HEK293T (cell line): ENCODE data around the gene COL23A1.

Experiments used
- CTCF ChIA-PET: fragments of 350-600 bp; formaldehyde crosslinking; extraction: SDS; loops from one replicate; lab custom pipeline; 2021; ENCODE audit warnings: antibody characterized with exemption, inconsistent platforms; lab: Yijun Ruan, JAX
- POLR2A ChIA-PET: fragments of 350-600 bp; formaldehyde crosslinking; extraction: SDS; loops from one replicate; lab custom pipeline; 2020; ENCODE audit warnings: antibody characterized with exemption, inconsistent platforms; lab: Yijun Ruan, JAX
- DNase-seq: peaks from one replicate; pipeline ENCODE4 v3.0.0; 2012; ENCODE audit warnings: mixed read lengths; ENCODE audit errors: extremely low spot score
- ARNT ChIP-seq: fragments of 450-650 bp; IDR thresholded peaks from 2 replicates; pipeline ENCODE4 v1.6.1; 2017; ENCODE audit warnings: mild to moderate bottlenecking
- BHLHE40 ChIP-seq: fragments of 450-650 bp; IDR thresholded peaks from 2 replicates; pipeline ENCODE4 v1.6.1; 2016; ENCODE audit warnings: mild to moderate bottlenecking, moderate library complexity, borderline replicate concordance
- CTBP1 ChIP-seq: fragments of 450-650 bp; IDR thresholded peaks from 2 replicates; pipeline ENCODE4 v1.6.1; 2016; ENCODE audit warnings: borderline replicate concordance
- ELF4 ChIP-seq: fragments of 450-650 bp; IDR thresholded peaks from 2 replicates; pipeline ENCODE4 v1.6.1; 2017; ENCODE audit warnings: antibody characterized with exemption
- FOXA1 ChIP-seq: fragments of 450-650 bp; IDR thresholded peaks from 2 replicates; pipeline ENCODE4 v1.6.1; 2016; ENCODE audit warnings: mild to moderate bottlenecking
- FOXK2 ChIP-seq: fragments of 450-650 bp; IDR thresholded peaks from 2 replicates; pipeline ENCODE4 v1.6.1; 2016; ENCODE audit warnings: mild to moderate bottlenecking
- FOXM1 ChIP-seq: fragments of 450-650 bp; IDR thresholded peaks from 2 replicates; pipeline ENCODE4 v1.6.1; 2017; ENCODE audit warnings: mild to moderate bottlenecking, borderline replicate concordance
- HDGF ChIP-seq: fragments of 450-650 bp; IDR thresholded peaks from 2 replicates; pipeline ENCODE4 v1.6.1; 2017; ENCODE audit warnings: antibody characterized with exemption, borderline replicate concordance
- L3MBTL2 ChIP-seq: fragments of 450-650 bp; conservative IDR thresholded peaks from 2 replicates; pipeline ENCODE4 v1.6.1; 2016; ENCODE audit warnings: mild to moderate bottlenecking
- LEF1 ChIP-seq: fragments of 450-650 bp; IDR thresholded peaks from 2 replicates; pipeline ENCODE4 v1.6.1; 2017; ENCODE audit warnings: mild to moderate bottlenecking, borderline replicate concordance
- NFRKB ChIP-seq: fragments of 450-650 bp; IDR thresholded peaks from 2 replicates; pipeline ENCODE4 v1.6.1; 2016; ENCODE audit warnings: mild to moderate bottlenecking, moderate library complexity
- SP1 ChIP-seq: fragments of 450-650 bp; IDR thresholded peaks from 2 replicates; pipeline ENCODE4 v1.6.1; 2017
- SUZ12 ChIP-seq: fragments of 450-650 bp; IDR thresholded peaks from 2 replicates; pipeline ENCODE4 v1.6.1; 2016; ENCODE audit warnings: mild to moderate bottlenecking
- TARDBP ChIP-seq: fragments of 450-650 bp; IDR thresholded peaks from 2 replicates; pipeline ENCODE4 v1.6.1; 2016
- ZNF384 ChIP-seq: fragments of 450-650 bp; IDR thresholded peaks from 2 replicates; pipeline ENCODE4 v1.6.1; 2016
- TF ChIP-seq, protein P1 (sequence below): fragments of 450-650 bp; IDR thresholded peaks from 2 replicates; pipeline ENCODE4 v1.6.1; 2016

COL23A1 gene

DNA sequence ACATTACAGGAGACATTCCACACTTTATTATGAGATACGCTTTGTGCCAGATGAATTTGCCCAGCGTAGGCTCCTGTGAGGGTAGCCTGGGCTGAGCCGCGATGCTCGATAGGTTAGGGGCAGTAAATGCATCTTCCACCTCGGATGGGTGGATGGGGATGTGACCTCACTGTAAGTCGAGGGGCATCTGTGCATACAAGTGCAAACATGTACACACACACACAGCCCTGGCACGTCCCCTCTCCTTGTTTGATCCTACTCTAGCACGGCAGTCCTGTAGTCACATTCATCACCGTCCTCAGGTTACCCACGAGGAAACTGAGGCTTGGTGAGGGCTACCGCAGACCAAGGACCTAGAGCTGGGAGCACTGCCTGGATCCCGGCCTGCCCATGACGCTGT, 166.8 kb downstream of the COL23A1 start:
- DNase-seq, result no peak
- ChIA-PET CTCF (no interaction called here), POLR2A (no interaction called here)
- TF ChIP-seq TARDBP (no peak), HDGF (no peak), FOXM1 (no peak), ARNT (no peak), SP1 (no peak)

DNA sequence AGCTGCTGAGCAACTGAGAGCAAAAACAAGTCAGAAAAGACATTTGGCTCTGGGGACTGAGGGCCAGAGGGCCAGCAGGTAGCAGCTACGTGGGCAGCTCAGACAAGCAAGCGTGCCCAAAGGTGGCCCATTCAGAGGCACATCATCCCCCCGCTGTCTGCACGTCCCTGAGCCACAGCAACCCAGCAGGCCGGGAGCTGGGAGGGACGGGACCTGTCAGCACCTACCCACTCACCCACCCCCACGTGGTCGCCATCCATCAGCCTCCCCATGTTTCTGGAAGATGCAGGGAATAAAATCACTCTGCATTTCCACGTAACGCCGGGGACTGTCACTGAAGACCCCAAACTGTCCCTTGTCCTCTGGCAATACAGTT, 167.8 kb downstream of the COL23A1 start:
- ChIA-PET CTCF (interaction anchor here (0.6 kb wide), 1 partner anchor 21 kb away, joined by 4 read pairs; no protein-coding TSS in a partner anchor), POLR2A (no interaction called here)
- no peak for DNase-seq
- TF ChIP-seq SUZ12, result no peak
- TF ChIP-seq FOXA1, result no peak
- TF ChIP-seq ELF4, result no peak
- no peak for TF ChIP-seq L3MBTL2
- TF ChIP-seq LEF1, result no peak
- TF ChIP-seq ZNF384, result no peak
- TF ChIP-seq BHLHE40, result no peak
- no peak for TF ChIP-seq CTBP1
- TF ChIP-seq, protein P1, sequence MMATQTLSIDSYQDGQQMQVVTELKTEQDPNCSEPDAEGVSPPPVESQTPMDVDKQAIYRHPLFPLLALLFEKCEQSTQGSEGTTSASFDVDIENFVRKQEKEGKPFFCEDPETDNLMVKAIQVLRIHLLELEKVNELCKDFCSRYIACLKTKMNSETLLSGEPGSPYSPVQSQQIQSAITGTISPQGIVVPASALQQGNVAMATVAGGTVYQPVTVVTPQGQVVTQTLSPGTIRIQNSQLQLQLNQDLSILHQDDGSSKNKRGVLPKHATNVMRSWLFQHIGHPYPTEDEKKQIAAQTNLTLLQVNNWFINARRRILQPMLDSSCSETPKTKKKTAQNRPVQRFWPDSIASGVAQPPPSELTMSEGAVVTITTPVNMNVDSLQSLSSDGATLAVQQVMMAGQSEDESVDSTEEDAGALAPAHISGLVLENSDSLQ, result no peak
- no peak for TF ChIP-seq ARNT
- TF ChIP-seq SP1, result no peak
- no peak for TF ChIP-seq TARDBP
- no peak for TF ChIP-seq FOXK2
- TF ChIP-seq FOXM1, result no peak
- TF ChIP-seq NFRKB, result no peak
- no peak for TF ChIP-seq HDGF

DNA sequence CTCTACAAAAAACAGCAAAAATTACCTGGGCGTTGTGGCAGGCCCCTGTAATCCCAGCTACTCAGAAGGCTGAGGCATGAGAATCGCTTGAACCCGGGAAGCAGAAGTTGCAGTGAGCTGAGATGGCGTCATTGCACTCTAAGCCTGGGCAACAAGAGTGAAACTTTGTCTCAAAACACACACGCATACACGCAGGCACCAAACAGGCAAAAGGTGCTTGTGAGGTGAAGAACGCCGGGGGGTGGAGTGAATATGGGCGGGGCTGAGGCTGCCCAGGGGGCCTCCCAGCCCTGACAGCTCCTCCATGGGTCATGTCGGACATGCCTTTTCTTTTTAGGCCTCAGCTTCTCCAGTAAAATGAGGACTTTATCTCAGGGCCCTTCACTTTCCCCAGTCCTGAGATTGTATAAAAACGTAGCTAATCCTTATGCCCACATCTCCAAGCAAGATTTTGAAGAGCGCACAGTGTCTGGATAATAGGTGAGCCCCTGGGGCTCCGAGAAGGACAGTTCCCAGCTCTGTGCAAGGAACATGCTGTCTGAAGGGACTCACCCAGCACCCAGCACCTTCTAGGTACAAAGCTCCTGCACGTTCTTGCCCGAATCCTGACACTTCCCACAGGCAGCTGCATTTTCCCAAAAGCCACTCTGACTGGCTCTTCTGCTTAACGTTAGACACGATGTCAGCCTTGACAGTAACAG, 168.3 kb downstream of the COL23A1 start:
- CTCF ChIA-PET, result no interaction called here
- POLR2A ChIA-PET, result no interaction called here
- TF ChIP-seq ARNT (no peak), BHLHE40 (no peak), ZNF384 (no peak), FOXM1 (no peak)
- TF ChIP-seq, protein P1, result no peak
- DNase-seq, result no peak

DNA sequence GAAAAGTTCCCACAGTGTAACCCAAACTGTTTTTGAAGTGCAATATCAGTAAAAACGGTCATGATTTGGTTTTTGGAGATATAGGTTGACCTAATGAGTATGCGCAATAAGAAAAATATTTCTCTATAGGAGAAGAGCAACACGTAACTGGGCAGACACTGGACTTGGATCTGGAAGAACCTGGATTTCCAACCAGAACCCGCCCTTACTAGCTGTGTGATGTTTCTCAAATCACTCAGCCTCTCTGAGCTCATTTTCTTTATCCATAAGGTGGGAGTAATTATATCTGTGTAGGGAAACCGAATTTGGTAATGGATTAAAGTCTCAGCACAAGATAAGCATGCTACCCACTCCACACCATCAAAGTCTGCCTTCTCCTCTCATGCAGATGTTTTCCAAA, 169.1 kb downstream of the COL23A1 start:
- DNase-seq, result no peak

DNA sequence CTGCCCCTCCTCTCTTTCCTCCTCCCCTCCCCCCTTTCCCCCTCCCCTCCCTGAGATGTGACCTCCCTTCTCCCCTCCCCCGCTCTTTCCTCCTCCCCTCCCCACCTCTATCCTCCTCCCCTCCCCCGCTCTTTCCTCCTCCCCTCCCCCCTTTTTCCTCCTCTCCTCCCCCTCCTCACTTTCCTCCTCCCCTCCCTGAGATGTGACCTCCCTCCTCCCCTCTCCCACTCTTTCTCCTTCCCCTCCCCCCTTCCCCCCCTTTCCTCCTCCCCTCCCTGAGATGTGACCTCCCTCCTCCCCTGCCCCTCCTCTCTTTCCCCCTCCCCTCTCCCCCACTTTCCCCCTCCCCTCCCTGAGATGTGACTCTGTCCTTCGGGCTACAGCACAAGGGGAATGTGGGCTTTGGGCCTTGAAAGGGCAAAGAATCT, 169.8 kb downstream of the COL23A1 start:
- ChIA-PET CTCF (no interaction called here), POLR2A (no interaction called here)
- DNase-seq, result no peak
- TF ChIP-seq, protein P1, result no peak
- TF ChIP-seq FOXM1 (no peak), FOXK2 (no peak), FOXA1 (no peak), BHLHE40 (no peak), TARDBP (no peak), NFRKB (no peak), HDGF (no peak), ELF4 (no peak), ARNT (no peak), LEF1 (no peak), L3MBTL2 (no peak), SP1 (no peak), CTBP1 (no peak), SUZ12 (no peak), ZNF384 (no peak)

More for the DNA sequence above, 169.1 kb downstream of the COL23A1 start:
- no peak for TF ChIP-seq TARDBP
- TF ChIP-seq SP1, result no peak
- no peak for TF ChIP-seq ZNF384
- no peak for TF ChIP-seq FOXK2
- TF ChIP-seq, protein P1, result no peak
- TF ChIP-seq FOXM1, result no peak
- no peak for TF ChIP-seq HDGF
- no peak for TF ChIP-seq CTBP1
- TF ChIP-seq SUZ12, result no peak
- TF ChIP-seq BHLHE40, result no peak
- TF ChIP-seq ARNT, result no peak
- TF ChIP-seq ELF4, result no peak
- no peak for TF ChIP-seq FOXA1
- ChIA-PET CTCF (no interaction called here), POLR2A (no interaction called here)

DNA sequence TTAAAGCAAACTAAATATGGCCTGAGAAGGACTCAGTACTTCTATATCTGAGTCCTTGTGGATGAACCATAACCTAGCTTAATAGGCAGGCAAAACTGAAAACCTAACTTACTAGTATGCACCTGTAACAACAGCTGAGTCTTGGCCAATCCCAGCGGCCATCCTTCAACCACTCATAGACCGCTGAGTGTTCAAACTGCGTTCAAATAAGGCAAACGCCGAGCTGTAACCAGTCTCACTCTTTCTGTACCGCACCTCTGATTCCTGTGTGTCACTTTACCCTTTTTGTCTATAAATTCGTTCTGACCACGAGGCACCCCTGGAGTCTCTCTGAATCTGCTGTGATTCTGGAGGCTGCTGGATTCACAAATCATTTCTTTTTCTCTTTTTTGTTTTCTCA, 170.5 kb downstream of the COL23A1 start:
- DNase-seq, result no peak
- ChIA-PET CTCF (no interaction called here), POLR2A (no interaction called here)
- TF ChIP-seq, protein P1, result no peak
- TF ChIP-seq FOXM1 (no peak), FOXA1 (no peak), NFRKB (no peak), ZNF384 (no peak), L3MBTL2 (no peak), CTBP1 (no peak), BHLHE40 (no peak), ELF4 (no peak), SP1 (no peak), SUZ12 (no peak), ARNT (no peak), LEF1 (no peak)
